ENCODE results near the gene FAXDC2.

GRCh38 chr5:154858297-154858971 lies 8.0 kb upstream of the FAXDC2 start, which contains the start of gene CNOT8:
- TF ChIP-seq POLR2A (IDR thresholded peaks at IDR 0.05) = peak in 3 of 4 donors; percentile 81 to 96 (median 96)
- no peak for TF ChIP-seq CTCF (IDR thresholded peaks at IDR 0.05)
